ENCODE results near the gene NPFF. TPM values are rescaled to one million over a fixed set of nuclear protein-coding genes. Genes with fewer than 3 reads are reported as not detected.

Gene NPFF
- total RNA-seq, 1 donor from 2014 or later = not detected

DNA sequence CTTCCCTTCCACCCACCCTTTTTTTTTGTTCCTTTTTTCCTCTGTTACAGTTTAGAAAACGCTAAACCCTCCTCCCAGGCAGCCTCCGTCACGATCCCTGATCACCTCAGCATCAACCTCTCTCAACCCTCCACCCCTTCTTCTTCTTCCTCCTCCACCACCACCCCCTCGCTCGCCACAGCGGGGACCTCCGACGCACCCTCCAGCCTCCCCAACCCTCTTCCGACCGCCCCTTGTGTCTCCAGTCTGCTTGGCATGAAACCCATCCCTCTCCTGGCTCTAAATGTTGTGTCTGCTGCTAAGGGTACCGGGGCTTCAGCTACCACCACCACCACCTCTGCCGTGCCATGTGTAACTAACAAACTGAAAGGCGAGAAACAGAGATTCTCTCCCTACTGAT, 32.5 kb downstream of the NPFF start:
- H3K27ac Mint-ChIP-seq = peak overlapping the region; percentile 47
- DNase-seq (ENCODE audit: low spot score in 2 of 2, unreplicated experiment in 2 of 2) = no peak
- TF ChIP-seq, protein P1, sequence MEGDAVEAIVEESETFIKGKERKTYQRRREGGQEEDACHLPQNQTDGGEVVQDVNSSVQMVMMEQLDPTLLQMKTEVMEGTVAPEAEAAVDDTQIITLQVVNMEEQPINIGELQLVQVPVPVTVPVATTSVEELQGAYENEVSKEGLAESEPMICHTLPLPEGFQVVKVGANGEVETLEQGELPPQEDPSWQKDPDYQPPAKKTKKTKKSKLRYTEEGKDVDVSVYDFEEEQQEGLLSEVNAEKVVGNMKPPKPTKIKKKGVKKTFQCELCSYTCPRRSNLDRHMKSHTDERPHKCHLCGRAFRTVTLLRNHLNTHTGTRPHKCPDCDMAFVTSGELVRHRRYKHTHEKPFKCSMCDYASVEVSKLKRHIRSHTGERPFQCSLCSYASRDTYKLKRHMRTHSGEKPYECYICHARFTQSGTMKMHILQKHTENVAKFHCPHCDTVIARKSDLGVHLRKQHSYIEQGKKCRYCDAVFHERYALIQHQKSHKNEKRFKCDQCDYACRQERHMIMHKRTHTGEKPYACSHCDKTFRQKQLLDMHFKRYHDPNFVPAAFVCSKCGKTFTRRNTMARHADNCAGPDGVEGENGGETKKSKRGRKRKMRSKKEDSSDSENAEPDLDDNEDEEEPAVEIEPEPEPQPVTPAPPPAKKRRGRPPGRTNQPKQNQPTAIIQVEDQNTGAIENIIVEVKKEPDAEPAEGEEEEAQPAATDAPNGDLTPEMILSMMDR (IDR thresholded peaks at IDR 0.05; ENCODE audit: unreplicated experiment) = no peak
- no peak overlapping the region for H3K4me3 Mint-ChIP-seq
- H3K36me3 Mint-ChIP-seq = peaks cover 52% of the 10 kb centered on the region
- peaks cover 4% of the 10 kb centered on the region for H3K4me1 Mint-ChIP-seq
- no peaks in the 10 kb centered on the region for H3K27me3 Mint-ChIP-seq (ENCODE audit: low read depth)
- H3K9me3 Mint-ChIP-seq = no peaks in the 10 kb centered on the region

DNA sequence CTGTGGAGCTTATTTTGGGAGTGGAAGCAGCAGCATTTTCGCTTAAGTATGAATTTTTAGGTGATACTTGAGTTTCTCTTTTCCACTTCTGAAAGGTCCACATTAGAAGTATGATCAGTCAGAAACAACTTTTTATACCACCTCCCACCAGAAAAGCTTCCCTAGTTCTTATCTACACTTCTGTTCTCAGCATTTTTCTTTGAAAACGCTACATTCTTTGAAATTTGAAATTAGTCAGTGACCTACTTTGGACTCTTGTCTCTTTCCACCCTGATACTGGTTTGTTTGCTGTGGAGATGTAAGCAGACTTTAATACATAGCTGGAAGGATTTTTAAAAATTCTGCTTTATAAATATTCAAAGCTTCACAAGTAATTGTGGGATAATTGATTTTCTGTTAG, 33.2 kb downstream of the NPFF start:
- peaks cover 4% of the 10 kb centered on the region for H3K4me1 Mint-ChIP-seq
- DNase-seq (ENCODE audit: low spot score in 2 of 2, unreplicated experiment in 2 of 2) = no peak
- H3K27me3 Mint-ChIP-seq (ENCODE audit: low read depth) = no peaks in the 10 kb centered on the region
- TF ChIP-seq, protein P1 (IDR thresholded peaks at IDR 0.05; ENCODE audit: unreplicated experiment) = no peak
- no peaks in the 10 kb centered on the region for H3K9me3 Mint-ChIP-seq
- H3K36me3 Mint-ChIP-seq = peaks cover 50% of the 10 kb centered on the region
- H3K4me3 Mint-ChIP-seq = no peak overlapping the region
- H3K27ac Mint-ChIP-seq = no peak overlapping the region

DNA sequence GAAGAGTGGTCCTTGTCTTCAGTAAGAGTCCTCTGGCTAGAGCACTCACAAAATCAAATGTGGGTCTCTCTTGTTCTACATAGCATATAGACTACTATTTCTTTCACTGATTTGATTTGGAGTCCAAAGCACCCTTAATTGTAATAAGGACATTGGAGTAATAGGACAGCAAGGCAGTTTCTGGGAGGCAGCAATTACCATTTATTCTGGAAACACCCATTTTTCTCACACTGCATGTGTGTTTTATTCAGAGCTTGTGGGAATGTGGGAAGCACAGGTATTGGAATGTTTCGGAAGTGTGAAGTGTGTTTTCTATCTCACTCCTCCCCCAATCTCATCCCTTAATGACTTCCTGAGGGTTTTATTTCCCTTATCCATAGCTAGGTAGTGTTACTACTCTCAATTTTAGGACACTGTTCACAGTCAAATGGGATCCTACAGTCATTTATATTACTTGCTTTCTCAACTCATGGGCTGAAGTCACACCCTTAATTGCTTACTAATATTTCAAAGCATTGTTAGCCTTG, 35.2 kb downstream of the NPFF start:
- Mint-ChIP-seq H3K36me3 (peaks cover 62% of the 10 kb centered on the region), H3K27ac (no peak overlapping the region), H3K9me3 (no peaks in the 10 kb centered on the region), H3K27me3 (ENCODE audit: low read depth) (no peaks in the 10 kb centered on the region), H3K4me1 (peaks cover 4% of the 10 kb centered on the region), H3K4me3 (no peak overlapping the region)
- TF ChIP-seq, protein P1 (IDR thresholded peaks at IDR 0.05; ENCODE audit: unreplicated experiment) = no peak
- no peak for DNase-seq (ENCODE audit: low spot score in 2 of 2, unreplicated experiment in 2 of 2)

DNA sequence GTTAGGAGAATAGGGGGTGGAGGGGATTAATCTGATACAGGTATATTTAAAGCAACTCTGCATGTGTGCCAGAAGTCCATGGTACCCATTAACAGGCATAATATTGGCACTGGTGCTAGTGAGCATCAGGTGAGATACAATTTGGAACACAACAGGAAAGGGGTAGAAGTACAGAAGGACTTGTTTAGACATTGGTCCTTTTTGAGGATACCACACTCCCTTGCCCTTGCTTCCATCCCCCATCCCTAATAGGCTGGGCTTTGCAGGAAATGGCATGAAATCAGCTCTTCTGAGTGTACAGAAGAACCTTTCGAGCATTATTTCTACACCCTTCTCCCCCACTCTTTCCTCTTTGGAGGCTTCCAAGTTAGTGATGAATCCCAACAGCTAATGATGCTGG, 39.0 kb downstream of the NPFF start:
- DNase-seq (ENCODE audit: low spot score in 2 of 2, unreplicated experiment in 2 of 2) = no peak
- Mint-ChIP-seq H3K27me3 (ENCODE audit: low read depth) (no peaks in the 10 kb centered on the region), H3K27ac (no peak overlapping the region), H3K9me3 (no peaks in the 10 kb centered on the region), H3K36me3 (peaks cover 54% of the 10 kb centered on the region), H3K4me1 (peaks cover 4% of the 10 kb centered on the region), H3K4me3 (no peak overlapping the region)
- TF ChIP-seq, protein P1 (IDR thresholded peaks at IDR 0.05; ENCODE audit: unreplicated experiment) = no peak

DNA sequence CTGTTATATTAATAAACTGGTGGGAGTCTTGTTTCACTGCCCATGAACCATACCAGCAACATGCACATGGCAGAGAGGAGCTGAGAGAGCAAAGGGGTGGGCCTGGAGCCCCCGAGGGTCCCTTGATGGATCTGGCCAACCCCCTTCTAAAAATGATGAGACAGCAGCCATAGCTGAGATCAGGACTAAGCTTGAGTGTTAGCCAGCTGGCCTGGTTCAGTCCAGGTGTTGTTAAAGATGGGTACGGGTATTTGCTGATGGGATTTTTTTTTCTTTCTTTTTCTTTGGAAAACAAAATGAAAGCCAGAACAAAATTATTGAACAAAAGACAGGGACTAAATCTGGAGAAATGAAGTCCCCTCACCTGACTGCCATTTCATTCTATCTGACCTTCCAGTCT, 39.4 kb downstream of the NPFF start:
- H3K4me1 Mint-ChIP-seq = peaks cover 4% of the 10 kb centered on the region
- DNase-seq (ENCODE audit: low spot score in 2 of 2, unreplicated experiment in 2 of 2) = no peak
- H3K9me3 Mint-ChIP-seq = no peaks in the 10 kb centered on the region
- H3K36me3 Mint-ChIP-seq = peaks cover 57% of the 10 kb centered on the region
- no peaks in the 10 kb centered on the region for H3K27me3 Mint-ChIP-seq (ENCODE audit: low read depth)
- H3K27ac Mint-ChIP-seq = no peak overlapping the region
- TF ChIP-seq, protein P1 (IDR thresholded peaks at IDR 0.05; ENCODE audit: unreplicated experiment) = no peak
- H3K4me3 Mint-ChIP-seq = no peak overlapping the region

DNA sequence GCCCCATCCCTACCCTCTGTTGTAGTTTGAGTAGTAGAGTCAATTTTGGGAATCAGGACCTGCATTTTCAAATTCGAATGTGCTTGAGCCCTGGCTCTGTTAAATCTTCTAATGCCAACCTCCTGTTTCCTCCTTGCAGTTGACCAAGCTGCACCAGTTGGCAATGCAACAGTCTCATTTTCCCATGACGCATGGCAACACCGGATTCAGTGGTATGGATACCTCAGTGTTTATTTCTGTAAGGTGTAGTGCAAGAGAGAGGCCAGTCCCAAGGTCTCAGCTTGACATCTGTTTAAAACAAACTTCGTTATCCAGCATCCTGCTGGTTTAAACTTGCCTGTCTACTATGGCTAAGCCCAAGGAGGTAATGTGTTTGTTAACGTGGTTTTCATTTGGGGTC, 40.2 kb downstream of the NPFF start:
- H3K9me3 Mint-ChIP-seq = no peaks in the 10 kb centered on the region
- no peak overlapping the region for H3K4me3 Mint-ChIP-seq
- H3K27ac Mint-ChIP-seq = peak overlapping the region; percentile 5
- TF ChIP-seq, protein P1 (IDR thresholded peaks at IDR 0.05; ENCODE audit: unreplicated experiment) = no peak
- H3K36me3 Mint-ChIP-seq = peaks cover 60% of the 10 kb centered on the region
- no peaks in the 10 kb centered on the region for H3K27me3 Mint-ChIP-seq (ENCODE audit: low read depth)
- DNase-seq (ENCODE audit: low spot score in 2 of 2, unreplicated experiment in 2 of 2) = no peak
- peaks cover 2% of the 10 kb centered on the region for H3K4me1 Mint-ChIP-seq

All from mesothelial cell of epicardium (in vitro differentiated cells).